HG03571 (cell line): ENCODE data around the gene IGIP.

Experiments used
- ATAC-seq: cut with Tn5 transposase; IDR thresholded peaks from one replicate; pipeline ENCODE4 v1.9.1; 2021; ENCODE audit not compliant: unreplicated experiment

Gene IGIP

DNA sequence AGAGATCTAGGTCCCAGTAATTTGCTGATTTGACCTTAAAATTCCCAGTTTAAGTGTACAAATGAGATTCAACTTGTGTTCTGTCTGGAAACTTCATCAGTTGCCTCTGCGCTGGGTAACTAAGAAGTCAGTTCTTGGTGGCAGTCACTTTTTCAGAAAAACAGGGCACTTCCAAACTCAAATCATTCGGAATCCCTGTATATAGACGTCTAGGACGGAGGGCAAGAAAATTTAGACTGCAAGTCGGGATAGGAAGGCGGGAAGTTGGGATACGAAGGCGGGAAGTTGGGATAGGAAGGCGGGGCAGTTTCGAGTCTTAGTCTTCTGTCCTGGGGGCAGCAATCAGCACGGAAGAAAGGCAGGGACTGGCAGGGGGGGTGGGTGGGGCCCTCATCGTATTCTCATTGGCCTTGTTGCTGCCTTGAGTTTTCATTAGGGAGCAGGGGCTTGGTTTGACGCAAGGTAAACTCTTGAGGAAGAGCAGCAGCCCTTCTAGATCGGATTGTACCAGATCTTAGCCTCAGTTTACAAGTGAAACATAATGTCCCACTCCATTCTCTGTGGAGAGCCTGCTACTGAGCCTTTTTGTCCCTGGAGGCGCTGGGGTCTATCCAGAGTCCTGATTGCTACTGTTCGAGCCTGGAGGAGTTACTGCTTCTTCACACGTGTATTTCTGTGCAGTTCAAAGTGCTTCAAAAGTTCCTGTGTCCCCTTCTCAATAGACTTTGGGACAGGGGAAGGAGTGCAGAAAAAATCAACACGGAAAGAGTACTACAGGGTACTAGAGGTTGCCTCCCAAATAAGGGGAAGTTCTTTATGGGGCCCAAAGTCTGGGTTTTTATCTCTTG lies 14.5 kb upstream of the IGIP start:
- no peak for ATAC-seq

DNA sequence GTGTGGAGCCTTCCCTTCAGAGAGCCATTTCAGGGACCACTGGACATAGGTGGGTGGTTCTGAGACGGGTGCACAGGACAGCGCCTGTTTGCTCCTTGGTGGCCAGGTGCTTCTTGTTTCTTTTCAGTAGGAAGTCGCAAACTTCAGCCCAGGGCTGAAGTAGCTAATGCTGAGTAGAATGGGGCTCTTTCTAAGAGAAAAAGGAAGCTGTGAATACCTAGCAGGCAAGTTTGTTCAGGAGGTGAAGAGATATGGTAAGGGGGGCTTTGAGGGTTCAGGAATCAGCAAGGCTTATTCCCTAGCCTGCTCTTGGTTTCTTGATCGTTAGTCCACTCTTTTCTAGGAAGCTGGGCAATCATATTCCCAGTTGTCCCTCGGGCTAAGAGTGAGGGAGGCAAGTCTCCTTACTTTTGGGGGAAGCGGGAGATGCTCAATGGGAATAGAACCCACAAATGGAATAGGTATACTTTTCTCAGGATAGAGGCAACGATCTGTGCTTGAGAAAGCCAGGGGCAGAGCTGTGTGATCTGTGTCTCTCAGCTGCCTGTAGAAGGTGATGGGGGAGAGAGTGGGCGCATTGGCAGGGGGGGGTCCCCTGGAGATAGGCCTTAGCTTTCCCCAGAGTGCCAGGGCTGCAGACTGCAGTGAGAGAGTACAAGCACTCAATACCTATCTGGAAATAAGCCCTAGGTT lies 13.7 kb upstream of the IGIP start:
- no peak for ATAC-seq

DNA sequence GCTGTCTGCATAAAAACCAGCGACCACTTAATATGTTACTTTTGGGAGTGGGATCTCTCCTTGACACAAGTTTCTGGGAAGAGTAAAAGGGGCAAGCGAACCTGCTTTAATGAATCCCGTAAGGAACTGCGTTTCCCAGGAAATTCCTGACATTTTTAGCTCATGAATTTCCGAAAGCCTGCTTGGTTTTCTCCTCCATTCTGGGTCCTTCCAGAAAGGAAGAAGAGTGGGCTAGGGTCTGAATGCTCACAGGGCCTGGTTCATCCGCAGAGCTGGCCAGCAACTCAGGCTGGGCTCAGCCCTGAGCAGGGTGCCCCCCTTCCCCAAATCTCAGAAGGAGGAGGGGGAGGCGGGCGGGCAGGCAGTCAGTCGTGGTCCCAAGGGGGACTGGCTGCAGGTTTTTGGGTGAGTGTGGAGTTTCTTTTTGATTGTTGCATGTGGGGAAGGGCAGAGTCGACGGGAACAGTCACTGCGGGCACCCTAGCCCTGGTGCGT lies 13.0 kb upstream of the IGIP start:
- ATAC-seq: no peak

DNA sequence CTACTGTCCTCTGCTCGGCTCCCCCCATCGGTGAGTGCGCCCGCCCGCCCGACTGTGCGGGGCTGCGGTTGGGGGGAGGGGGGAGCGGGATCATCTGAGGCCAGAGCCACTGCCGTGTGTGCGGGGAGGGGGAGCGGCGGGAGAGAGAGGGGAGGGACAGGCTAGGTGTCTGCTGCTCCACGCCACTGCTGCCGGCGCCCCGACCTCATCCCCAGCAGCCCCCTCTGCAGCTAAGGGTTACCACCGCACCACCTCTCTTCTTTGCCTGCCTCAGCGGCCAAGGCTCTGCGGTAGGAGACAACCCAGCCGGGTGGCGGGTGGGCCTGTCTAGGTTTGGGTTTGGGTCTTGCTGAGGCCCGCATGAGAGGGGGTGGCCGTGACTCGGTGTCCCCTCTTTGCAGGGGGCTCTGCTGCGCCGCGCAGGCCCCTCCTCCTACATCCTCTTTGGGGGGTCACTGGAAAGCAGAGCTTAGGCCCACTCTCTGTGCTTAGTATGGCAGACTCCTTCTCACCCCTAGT lies 12.5 kb upstream of the IGIP start:
- ATAC-seq: peak; percentile 0

DNA sequence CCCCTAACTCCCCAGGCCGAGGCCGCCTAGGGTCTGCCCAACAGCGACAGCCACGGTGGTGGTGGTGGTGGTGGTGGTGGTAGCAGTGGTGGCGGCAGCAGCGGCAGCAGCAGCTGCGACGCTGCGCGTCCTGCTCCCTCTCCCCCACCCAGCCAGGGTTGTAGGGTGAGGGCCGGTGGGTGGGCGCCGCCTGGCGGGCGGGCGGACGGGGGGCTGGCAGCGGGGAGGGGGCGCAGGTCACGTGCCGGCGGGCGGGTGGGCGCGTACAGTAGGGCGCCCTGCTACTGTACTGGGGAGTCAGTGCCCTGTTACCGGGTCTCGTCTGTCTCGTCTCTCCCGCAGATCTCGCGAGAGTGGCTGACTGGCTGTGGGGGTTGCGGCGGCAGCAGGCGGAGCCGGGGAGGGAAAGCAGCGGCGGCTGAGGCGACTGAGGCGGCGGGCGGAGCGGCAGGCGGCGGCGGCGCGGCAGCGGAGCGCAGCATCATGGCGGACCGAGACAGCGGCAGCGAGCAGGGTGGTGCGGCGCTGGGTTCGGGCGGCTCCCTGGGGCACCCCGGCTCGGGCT lies 12.0 kb upstream of the IGIP start, which contains the start of gene PURA:
Gene PURA, plus strand, starts transcription at position 411 of the 565 bp plus-strand sequence. Its CDS starts 73 bp downstream, at position 484.
- peak; percentile 83 for ATAC-seq

DNA sequence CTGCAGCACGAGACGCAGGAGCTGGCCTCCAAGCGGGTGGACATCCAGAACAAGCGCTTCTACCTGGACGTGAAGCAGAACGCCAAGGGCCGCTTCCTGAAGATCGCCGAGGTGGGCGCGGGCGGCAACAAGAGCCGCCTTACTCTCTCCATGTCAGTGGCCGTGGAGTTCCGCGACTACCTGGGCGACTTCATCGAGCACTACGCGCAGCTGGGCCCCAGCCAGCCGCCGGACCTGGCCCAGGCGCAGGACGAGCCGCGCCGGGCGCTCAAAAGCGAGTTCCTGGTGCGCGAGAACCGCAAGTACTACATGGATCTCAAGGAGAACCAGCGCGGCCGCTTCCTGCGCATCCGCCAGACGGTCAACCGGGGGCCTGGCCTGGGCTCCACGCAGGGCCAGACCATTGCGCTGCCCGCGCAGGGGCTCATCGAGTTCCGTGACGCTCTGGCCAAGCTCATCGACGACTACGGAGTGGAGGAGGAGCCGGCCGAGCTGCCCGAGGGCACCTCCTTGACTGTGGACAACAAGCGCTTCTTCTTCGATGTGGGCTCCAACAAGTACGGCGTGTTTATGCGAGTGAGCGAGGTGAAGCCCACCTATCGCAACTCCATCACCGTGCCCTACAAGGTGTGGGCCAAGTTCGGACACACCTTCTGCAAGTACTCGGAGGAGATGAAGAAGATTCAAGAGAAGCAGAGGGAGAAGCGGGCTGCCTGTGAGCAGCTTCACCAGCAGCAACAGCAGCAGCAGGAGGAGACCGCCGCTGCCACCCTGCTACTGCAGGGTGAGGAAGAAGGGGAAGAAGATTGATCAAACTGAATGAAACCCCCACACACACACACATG lies 11.2 kb upstream of the IGIP start:
- peak; percentile 28 for ATAC-seq

DNA sequence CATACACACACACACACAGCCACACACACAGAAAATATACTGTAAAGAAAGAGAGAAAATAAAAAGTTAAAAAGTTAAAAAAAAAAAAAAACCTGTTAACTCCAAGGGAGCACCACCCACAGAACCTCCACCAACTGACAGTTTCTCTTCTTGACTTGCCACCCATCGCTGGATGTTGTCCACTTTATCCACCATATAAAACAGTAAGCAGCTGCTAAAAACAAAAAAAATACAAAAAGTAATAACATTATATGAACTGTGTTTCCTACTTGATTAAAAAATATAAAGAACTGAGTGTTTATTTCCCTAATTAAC lies 10.6 kb upstream of the IGIP start:
- no peak for ATAC-seq

DNA sequence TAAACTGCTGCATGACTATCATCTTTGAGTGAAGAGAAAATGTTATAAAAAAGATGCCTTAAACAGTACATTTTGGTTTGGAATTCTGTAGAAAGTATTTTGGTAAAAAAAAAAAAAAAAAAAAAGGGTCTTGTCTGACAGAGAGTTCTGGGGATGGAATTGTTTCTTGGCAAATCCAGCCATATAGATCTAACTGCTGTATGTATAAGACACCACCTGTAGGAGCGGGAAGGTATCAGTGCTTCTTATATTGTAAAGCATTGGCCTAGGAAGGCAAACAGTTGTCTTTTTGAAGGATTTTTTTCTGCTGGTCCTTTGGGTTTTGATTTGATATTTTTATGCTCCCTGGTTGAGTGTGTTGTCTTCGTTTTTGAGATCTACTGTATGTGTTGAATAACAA lies 9.0 kb upstream of the IGIP start:
- ATAC-seq: no peak

DNA sequence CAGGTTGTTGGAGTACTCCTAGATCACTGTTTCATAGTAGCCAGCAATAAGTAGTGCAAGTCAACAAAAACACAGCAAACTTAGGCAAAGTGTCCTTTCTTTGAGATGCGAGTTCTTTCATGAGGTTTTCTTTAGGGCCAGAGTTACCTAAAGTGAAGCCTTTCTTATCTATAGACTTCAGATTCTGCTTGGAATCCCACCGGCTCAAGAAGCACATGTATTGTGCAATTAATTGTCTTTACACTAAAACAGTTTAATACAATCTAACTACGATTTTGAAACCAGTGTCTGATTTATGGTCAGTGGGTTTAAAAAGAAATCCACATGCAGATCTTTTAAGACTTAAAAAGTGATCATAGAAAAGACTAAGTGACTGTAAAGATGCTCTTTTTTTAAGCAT lies 8.2 kb upstream of the IGIP start:
- ATAC-seq: no peak

DNA sequence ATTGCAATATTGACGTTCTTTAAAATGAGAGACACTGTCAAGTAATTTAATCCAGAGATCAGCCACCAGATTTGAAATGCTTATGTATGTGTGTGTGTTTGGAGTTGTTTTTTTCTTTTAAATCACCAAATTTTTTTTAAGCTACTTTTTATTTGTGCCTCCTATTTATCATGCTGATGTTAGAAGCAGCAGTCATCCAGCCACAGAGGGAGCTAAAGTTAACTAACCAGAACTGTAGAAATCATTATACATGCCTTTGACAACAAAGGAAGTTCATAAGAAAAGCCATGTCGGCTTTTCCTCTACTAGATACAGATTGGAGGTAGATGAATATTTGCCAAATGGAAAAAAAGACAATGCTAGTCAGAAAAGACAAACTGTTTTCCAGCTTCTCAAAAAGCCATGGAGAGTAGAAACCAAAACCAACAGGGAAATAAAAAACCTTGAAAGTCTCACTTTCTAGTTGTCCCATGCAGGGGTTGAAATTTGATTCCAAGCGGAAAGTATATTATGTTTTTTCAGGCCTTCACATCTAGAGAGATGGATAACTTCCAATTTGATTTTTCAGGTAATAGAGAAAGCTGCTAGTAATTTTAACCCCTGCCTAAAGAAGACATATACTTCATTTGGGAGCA lies 7.3 kb upstream of the IGIP start:
- ATAC-seq: no peak

DNA sequence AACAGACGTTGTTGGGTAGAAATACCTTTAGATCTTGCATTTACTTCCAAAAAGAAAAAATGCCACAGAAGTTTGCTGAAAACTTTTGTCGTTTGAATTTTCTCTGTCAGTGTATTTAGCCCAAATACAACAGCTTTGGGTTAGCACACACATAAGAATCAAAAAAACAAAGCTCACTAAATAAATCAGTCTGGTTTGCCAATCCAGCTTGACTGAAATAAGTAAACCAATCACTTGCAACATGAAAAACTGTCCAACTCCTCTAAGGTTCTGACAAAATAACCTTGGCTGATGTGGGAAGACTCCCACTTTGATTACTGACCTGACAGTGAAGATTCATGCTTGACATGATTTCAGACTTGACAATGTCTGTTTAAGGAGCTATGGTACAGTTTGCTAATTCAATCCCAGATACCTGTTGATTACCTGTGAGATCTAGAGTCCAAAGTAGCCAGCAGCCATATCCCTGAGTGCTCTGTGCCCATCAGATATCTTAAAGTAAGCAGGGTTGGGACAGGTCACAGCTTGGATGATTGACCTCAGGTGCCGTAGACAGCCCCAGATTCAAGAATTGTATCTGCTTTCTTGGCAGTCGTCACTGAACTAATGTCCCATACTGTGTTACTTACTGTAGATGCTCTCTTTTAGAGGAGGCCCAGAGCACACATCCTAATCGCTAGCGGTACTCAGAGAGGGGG lies 727 bp downstream of the IGIP start:
- ATAC-seq: no peak

DNA sequence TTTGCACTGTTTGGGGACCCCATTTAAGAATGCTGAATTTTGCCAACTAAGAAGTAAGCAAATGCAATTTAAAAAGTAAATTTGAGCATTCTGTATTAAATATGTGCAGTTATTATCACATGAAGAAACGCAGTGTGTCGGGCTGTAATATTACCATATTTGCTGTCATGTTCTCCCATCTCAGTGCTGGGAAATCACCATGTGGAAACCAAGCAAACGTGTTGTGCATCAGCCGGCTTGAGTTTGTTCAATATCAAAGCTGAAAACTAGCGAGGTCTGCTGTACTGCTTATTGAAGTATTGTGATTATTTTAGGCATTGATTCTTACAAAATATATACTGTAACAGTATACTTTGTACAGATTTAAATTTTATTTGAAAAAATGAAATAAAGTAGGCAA lies 2.6 kb downstream of the IGIP start:
- no peak for ATAC-seq

DNA sequence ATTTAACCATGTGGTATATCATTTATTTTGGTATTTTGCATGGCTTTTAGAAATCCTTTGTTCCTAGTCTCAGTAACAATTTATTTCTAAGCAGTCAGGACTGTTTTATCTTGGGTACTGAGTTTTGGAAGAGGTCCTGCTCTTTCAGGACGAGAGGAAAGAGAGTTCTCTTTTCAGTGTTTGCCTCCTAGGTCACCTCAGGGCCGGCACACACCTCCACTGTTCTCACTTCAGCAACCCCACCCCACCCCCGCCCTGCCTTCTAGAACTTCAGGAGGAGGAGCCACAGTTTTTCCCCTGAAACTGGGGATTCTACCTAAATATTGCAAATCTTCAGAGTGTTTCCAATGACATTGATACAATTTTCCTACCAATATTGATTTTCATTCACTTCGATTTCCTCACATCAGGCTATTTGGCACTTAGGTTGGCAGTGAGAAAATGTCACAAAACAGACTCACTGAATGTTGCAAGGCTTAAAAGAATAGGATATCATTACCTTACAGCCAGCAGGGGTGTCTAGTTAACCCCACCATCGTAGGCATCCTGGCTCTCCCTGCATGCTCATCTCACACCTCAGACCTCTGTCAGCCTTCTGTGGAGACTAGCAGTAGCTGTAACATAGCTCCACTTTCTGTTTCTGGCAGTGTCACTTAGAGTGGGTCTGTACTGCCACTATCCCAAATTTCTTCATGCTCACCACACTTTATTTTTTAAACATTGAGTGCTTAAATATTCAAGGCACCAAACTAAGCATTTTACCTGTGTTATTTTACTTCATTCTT lies 5.4 kb downstream of the IGIP start:
- ATAC-seq: no peak

DNA sequence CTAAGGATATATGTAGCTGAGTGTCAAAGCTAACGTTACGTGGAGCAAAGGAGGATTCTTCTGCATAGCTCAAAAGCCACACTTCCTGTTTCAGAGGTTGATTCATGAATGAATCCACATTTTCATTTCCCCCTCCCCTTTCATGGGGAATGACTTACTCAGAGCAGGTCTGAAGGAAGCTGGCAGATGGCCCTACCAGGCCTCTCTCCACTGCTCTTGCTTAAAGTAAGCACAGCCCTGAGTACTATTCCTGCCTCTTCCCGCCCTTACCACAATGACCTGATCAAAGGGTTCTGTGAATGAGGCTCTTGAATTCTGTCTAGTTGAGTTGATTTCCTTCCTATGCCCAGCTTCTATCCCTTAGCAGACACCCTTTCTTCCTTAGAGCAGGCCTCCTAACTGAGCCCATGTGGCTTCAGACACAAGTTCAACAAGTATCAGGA lies 6.3 kb downstream of the IGIP start:
- ATAC-seq: no peak

DNA sequence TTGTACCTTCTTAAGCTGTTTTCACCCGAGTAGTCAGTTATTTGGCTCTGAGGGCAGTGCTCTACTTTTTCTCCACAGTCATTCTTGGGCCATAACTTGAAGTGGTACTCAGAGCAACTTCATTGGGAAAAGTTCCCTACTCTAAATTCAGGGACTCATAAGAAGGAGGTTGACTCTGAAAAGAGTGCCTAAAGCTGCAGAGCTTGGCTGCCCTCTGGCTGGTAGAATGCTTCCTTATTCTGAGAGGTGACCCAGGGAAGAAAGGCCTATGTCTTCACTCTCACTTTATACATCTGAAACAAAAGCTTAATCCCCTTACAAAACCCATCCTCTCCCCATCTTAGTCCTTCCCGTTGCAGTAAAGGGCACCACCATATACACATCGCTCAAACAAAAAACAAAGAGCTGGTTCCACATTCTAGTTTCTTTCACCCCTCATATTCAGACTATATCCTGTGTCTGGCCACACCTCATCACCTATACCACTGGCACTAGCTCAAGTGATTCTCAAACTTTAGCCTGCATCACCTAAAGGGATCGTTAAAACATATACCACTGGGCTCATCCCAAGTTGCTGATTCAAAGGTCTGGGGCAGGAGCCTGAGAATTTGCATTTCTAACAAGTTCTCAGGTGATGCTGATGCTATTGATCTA lies 7.9 kb downstream of the IGIP start:
- ATAC-seq: no peak

DNA sequence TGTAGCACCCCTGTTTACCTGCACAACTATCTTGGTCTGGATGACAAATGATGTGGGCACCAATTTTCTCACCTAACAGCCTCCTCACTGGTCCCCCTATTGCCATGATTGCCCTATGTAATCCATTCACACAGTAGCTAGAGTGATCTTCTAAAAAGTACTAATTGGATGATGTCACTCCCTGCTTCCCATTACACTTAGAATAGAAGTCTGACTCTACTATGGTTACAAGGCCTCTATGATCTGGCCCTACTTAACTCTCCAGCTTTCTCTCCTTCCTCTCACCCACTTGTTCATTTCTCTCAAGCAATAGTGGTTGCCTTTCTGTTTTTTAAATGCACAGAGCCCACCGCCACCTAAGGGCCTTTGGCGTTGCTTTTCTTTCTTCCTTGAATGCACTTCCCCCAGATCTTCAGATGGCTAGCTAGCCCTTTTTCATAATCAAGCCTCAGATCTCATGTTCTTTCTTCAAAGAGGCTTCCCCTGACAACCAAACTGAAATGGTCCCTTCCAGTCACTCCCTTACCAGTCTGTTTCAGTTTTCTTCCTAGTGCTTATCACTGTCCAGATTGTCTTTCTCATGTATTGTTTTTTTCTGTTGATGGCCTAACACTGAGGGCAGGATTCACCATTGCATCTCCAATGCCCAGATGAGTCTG lies 8.7 kb downstream of the IGIP start:
- no peak for ATAC-seq

DNA sequence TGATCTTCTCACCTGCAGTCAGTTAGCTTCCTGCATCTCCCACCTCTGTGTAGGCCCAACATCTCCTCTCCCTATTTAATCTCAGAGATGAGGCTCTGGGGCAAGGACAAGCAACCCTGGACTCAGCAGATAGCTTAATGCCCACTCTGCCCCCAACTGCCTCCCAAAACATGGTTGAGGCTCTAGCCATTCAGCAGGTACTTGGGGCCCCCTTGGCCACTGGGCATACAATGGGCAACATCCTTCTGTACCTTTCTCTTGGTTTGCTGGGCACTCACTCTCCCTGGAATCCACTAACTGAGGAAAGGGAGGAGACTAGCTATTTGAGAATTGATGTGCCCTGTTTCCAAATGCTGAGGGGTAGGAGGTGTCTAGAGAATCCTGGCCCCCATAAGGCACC lies 9.4 kb downstream of the IGIP start:
- no peak for ATAC-seq

DNA sequence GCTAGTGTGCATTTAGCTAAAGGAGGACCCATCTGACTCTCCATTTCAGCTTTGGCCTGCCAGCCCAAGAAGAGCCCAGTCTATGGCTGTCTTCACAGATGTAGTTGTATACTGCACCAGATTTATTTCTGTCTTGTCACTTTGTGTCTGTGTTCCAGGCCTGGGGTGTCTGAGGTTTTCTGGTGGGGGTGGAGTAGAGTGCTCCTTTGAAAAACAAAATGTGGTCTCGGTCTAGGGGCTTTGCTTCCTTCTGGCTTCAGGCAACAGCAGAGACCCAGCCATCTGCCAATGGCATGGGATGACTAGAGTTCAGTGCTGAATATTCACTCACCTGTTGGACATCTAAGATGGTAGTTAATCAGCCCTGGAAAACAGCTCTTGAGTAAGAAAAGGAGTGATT lies 10.9 kb downstream of the IGIP start:
- ATAC-seq: no peak
